Hepatocyte (in vitro differentiated cells): Measurements from ENCODE around the gene CPA5. TPM values are rescaled to one million over a fixed set of nuclear protein-coding genes. Genes with fewer than 3 reads are reported as not detected.

ENCODE experiments used
- DNase-seq: peaks from one replicate; pipeline ENCODE4 v3.0.0-alpha.2; 2016; ENCODE audit warnings: low spot score
- H2AFZ ChIP-seq: fragments of 200-600 bp; sonication (generic); 2 replicates; pipeline ENCODE4 v1.6.0; 2016; ENCODE audit warnings: antibody characterized with exemption, mild to moderate bottlenecking
- H3K27ac ChIP-seq: fragments of 200-600 bp; sonication (generic); 2 replicates; pipeline ENCODE4 v1.5.1; 2016; ENCODE audit warnings: mild to moderate bottlenecking
- H3K27me3 ChIP-seq: fragments of 200-600 bp; sonication (generic); 2 replicates; pipeline ENCODE4 v1.6.1; 2016
- H3K36me3 ChIP-seq: fragments of 200-600 bp; sonication (generic); replicated peaks from 2 replicates; pipeline ENCODE4 v1.5.1; 2016; ENCODE audit warnings: low read depth; ENCODE audit not compliant: insufficient read depth
- H3K4me1 ChIP-seq: fragments of 200-600 bp; sonication (generic); 2 replicates; pipeline ENCODE4 v1.5.1; 2016; ENCODE audit warnings: mild to moderate bottlenecking, moderate library complexity; ENCODE audit not compliant: insufficient read depth
- H3K4me2 ChIP-seq: fragments of 200-600 bp; sonication (generic); 2 replicates; pipeline ENCODE4 v1.6.0; 2016
- H3K4me3 ChIP-seq: fragments of 200-600 bp; sonication (generic); 2 replicates; pipeline ENCODE4 v1.5.1; 2016; ENCODE audit warnings: mild to moderate bottlenecking
- H3K79me2 ChIP-seq: fragments of 200-600 bp; sonication (generic); 2 replicates; pipeline ENCODE4 v1.6.0; 2017; ENCODE audit warnings: mild to moderate bottlenecking
- H3K9me2 ChIP-seq: fragments of 200-600 bp; sonication (generic); replicated peaks from 2 replicates; pipeline ENCODE4 v1.6.0; 2017; ENCODE audit warnings: mild to moderate bottlenecking; ENCODE audit not compliant: insufficient read depth
- H3K9me3 ChIP-seq: fragments of 200-600 bp; sonication (generic); 2 replicates; pipeline ENCODE4 v1.5.1; 2016; ENCODE audit warnings: low read depth, mild to moderate bottlenecking
- H4K20me1 ChIP-seq: fragments of 200-600 bp; sonication (generic); 2 replicates; pipeline ENCODE4 v1.6.0; 2016; ENCODE audit warnings: mild to moderate bottlenecking; ENCODE audit not compliant: insufficient read depth, poor library complexity, severe bottlenecking
- CTCF ChIP-seq: fragments of 200-600 bp; sonication (generic); IDR thresholded peaks from 2 replicates; pipeline ENCODE4 v1.5.1; 2016; ENCODE audit warnings: antibody characterized with exemption, mild to moderate bottlenecking; ENCODE audit not compliant: poor library complexity
- EZH2 ChIP-seq: fragments of 200-600 bp; sonication (generic); IDR thresholded peaks from 2 replicates; pipeline ENCODE4 v1.6.1; 2016; ENCODE audit warnings: antibody characterized with exemption, mild to moderate bottlenecking, borderline replicate concordance
- EZH2phosphoT487 ChIP-seq: fragments of 200-600 bp; sonication (generic); IDR thresholded peaks from one replicate; pipeline ENCODE4 v1.6.1; 2018; ENCODE audit warnings: antibody characterized with exemption, mild to moderate bottlenecking, low read depth, moderate library complexity; ENCODE audit not compliant: unreplicated experiment, severe bottlenecking
- WGBS: methylation state at CpG from one replicate; pipeline ENCODE4 v1.1.6; 2016; ENCODE audit warnings: low lambda C conversion rate; ENCODE audit errors: missing lambda C conversion rate; 5-methylcytosine and 5-hydroxymethylcytosine counted together
- polyA plus RNA-seq: library from polyadenylated mRNA; unstranded; fragments of >200 nt; fragmentation: Nextera tagmentation; extraction: Ambion mirVana; gene quantifications from 2 replicates; pipeline ENCODE4 v1.2.1, GENCODE V29; 2016
- total RNA-seq: library from RNA; depleted of rRNA; stranded (reverse); fragments of >200 nt; gene quantifications from 2 replicates; pipeline ENCODE4 v1.2.3, GENCODE V29; 2014

The CPA5 gene
- total and polyA plus RNA-seq, 2 experiments from 2014 or later, result 0.30 TPM; not detected in 1

- no peak for DNase-seq
- H3K4me3 ChIP-seq, result no peak overlapping the region
- WGBS, result 96% methylated on average over 4 of the region's 4 CpGs
- peaks cover 22% of the 10 kb centered on the region for H3K4me1 ChIP-seq
- H3K27me3 ChIP-seq, result no peaks in the 10 kb centered on the region
- no peaks in the 10 kb centered on the region for H3K36me3 ChIP-seq
- H3K27ac ChIP-seq, result no peak overlapping the region
- TF ChIP-seq EZH2 (no peak), CTCF (no peak), EZH2phosphoT487 (no peak)
- no peak overlapping the region for H2AFZ ChIP-seq
- H4K20me1 ChIP-seq, result no peaks in the 10 kb centered on the region
- H3K9me3 ChIP-seq, result no peaks in the 10 kb centered on the region
- H3K9me2 ChIP-seq, result no peaks in the 10 kb centered on the region
- H3K4me2 ChIP-seq, result no peak overlapping the region
- no peaks in the 10 kb centered on the region for H3K79me2 ChIP-seq
Observed at GRCh38 chr7:130358471-130358870, 13.9 kb downstream of the CPA5 start.

- Histone ChIP-seq H3K9me3 (no peaks in the 10 kb centered on the region), H3K27ac (no peak overlapping the region), H3K4me3 (no peak overlapping the region), H3K36me3 (no peaks in the 10 kb centered on the region), H3K79me2 (no peaks in the 10 kb centered on the region), H2AFZ (no peak overlapping the region), H3K27me3 (no peaks in the 10 kb centered on the region), H3K9me2 (no peaks in the 10 kb centered on the region), H4K20me1 (no peaks in the 10 kb centered on the region), H3K4me1 (peaks cover 29% of the 10 kb centered on the region), H3K4me2 (no peak overlapping the region)
- DNase-seq, result no peak
- TF ChIP-seq EZH2phosphoT487 (no peak), EZH2 (no peak), CTCF (no peak)
- 94% methylated on average over 5 of the region's 5 CpGs for WGBS
Observed at GRCh38 chr7:130359276-130359857, 14.8 kb downstream of the CPA5 start.

GRCh38 chr7:130360518-130360917 is 15.9 kb downstream of the CPA5 start:
- Histone ChIP-seq H4K20me1 (no peaks in the 10 kb centered on the region), H3K4me2 (no peak overlapping the region), H3K9me3 (no peaks in the 10 kb centered on the region), H3K27me3 (no peaks in the 10 kb centered on the region), H3K4me1 (peaks cover 37% of the 10 kb centered on the region), H2AFZ (no peak overlapping the region), H3K27ac (no peak overlapping the region), H3K36me3 (no peaks in the 10 kb centered on the region), H3K9me2 (no peaks in the 10 kb centered on the region), H3K4me3 (no peak overlapping the region), H3K79me2 (no peaks in the 10 kb centered on the region)
- TF ChIP-seq EZH2phosphoT487, result no peak
- no peak for TF ChIP-seq EZH2
- no peak for TF ChIP-seq CTCF
- no peak for DNase-seq
- 95% methylated on average over 3 of the region's 3 CpGs for WGBS

GRCh38 chr7:130361681-130362080 is 17.1 kb downstream of the CPA5 start:
- no peaks in the 10 kb centered on the region for H4K20me1 ChIP-seq
- no peak overlapping the region for H3K4me2 ChIP-seq
- TF ChIP-seq EZH2phosphoT487 (no peak), CTCF (no peak), EZH2 (no peak)
- no peak overlapping the region for H3K27ac ChIP-seq
- no peaks in the 10 kb centered on the region for H3K27me3 ChIP-seq
- H3K36me3 ChIP-seq, result no peaks in the 10 kb centered on the region
- no peaks in the 10 kb centered on the region for H3K79me2 ChIP-seq
- peaks cover 39% of the 10 kb centered on the region for H3K4me1 ChIP-seq
- no peaks in the 10 kb centered on the region for H3K9me3 ChIP-seq
- no peak overlapping the region for H3K4me3 ChIP-seq
- no peak overlapping the region for H2AFZ ChIP-seq
- 94% methylated on average over 7 of the region's 7 CpGs for WGBS
- DNase-seq, result no peak
- H3K9me2 ChIP-seq, result no peaks in the 10 kb centered on the region
